B cell (primary cell): Measurements from ENCODE around the gene CSTF3. TPM values are rescaled to one million over a fixed set of nuclear protein-coding genes. Genes with fewer than 3 reads are reported as not detected.

Experiments used
- ATAC-seq: fragments of 200-7000 bp; cut with Tn5 transposase; one replicate; pipeline ENCODE4 v1.10.0; 2021; ENCODE audit warnings: low read depth, mild to moderate bottlenecking, moderate number of reproducible peaks, moderate library complexity
- CTCF ChIA-PET: fragments of 350-600 bp; sonication (Branson Sonifier 250); formaldehyde crosslinking; loops from one replicate; lab custom pipeline; 2021; ENCODE audit warnings: antibody characterized with exemption, inconsistent platforms; lab: Charles Lee
- POLR2A ChIA-PET: fragments of 350-600 bp; sonication (Branson Sonifier 250); formaldehyde crosslinking; loops from one replicate; lab custom pipeline; 2021; ENCODE audit warnings: antibody characterized with exemption; lab: Charles Lee
- DNase-seq: peaks from one replicate; pipeline ENCODE4 v3.0.0; 2013
- H2AFZ ChIP-seq: 2 replicates; pipeline ENCODE4 v1.6.1; 2012; ENCODE audit warnings: mild to moderate bottlenecking, low read depth, low read length; ENCODE audit not compliant: insufficient read depth, poor library complexity, severe bottlenecking
- H3K27ac ChIP-seq, 2 donors: 1 replicate in 1 of 2; 2 replicates in 1 of 2; pipeline ENCODE4 v1.5.1; 2012 to 2013; ENCODE audit warnings: low read length in 2 of 2, mild to moderate bottlenecking in 2 of 2, moderate library complexity in 1 of 2
- H3K27me3 ChIP-seq, 4 experiments: fragments of 200-600 bp in 1 of 4; sonication (generic) in 1 of 4; replicated peaks in 1 of 4; 1 replicate in 2 of 4; 2 replicates in 2 of 4; pipeline versions ENCODE4 v1.6.1 to v1.7.0; 2013 to 2016; ENCODE audit warnings: low read length in 3 of 4, mild to moderate bottlenecking in 2 of 4, mixed read lengths in 1 of 4, moderate library complexity in 1 of 4; ENCODE audit not compliant: insufficient read depth in 4 of 4, control insufficient read depth in 3 of 4; ENCODE audit errors: control extremely low read depth in 1 of 4
- H3K36me3 ChIP-seq, 2 experiments: replicated peaks in 1 of 2; 1 replicate in 1 of 2; 2 replicates in 1 of 2; pipeline versions ENCODE4 v1.6.1 to v1.7.1; 2013; ENCODE audit warnings: low read length in 1 of 2; ENCODE audit not compliant: insufficient read depth in 2 of 2, control insufficient read depth in 1 of 2; ENCODE audit errors: control extremely low read depth in 1 of 2, extremely low read depth in 1 of 2
- H3K4me1 ChIP-seq, 2 donors: fragments of 200-600 bp in 1 of 2; sonication (generic) in 1 of 2; 1 replicate in 1 of 2; 2 replicates in 1 of 2; pipeline versions ENCODE4 v1.5.1 to v1.6.1; 2013 to 2017; ENCODE audit warnings: low read length in 2 of 2; ENCODE audit not compliant: control insufficient read depth in 2 of 2, insufficient read depth in 2 of 2
- H3K4me2 ChIP-seq: replicated peaks from 2 replicates; pipeline ENCODE3; 2012; ENCODE audit warnings: mild to moderate bottlenecking, low read depth, low read length; ENCODE audit not compliant: poor library complexity, severe bottlenecking
- H3K4me3 ChIP-seq, 5 experiments: fragments of 200-600 bp in 1 of 5; sonication (generic) in 1 of 5; 1 replicate in 3 of 5; 2 replicates in 2 of 5; pipeline versions ENCODE4 v1.5.1 to v1.7.0; 2011 to 2016; ENCODE audit warnings: low read length in 4 of 5, mild to moderate bottlenecking in 4 of 5, low read depth in 2 of 5, control low read depth in 1 of 5, moderate library complexity in 1 of 5; ENCODE audit not compliant: insufficient read depth in 1 of 5; ENCODE audit errors: control extremely low read depth in 1 of 5, extremely low read depth in 1 of 5
- H3K79me2 ChIP-seq: fragments of 200-600 bp; sonication (generic); one replicate; pipeline ENCODE4 v1.6.0; 2016; ENCODE audit warnings: low read length; ENCODE audit not compliant: control insufficient read depth, insufficient read depth
- H3K9ac ChIP-seq: fragments of 200-600 bp; sonication (generic); 2 replicates; pipeline ENCODE4 v1.6.1; 2017; ENCODE audit warnings: mild to moderate bottlenecking, low read length, moderate library complexity
- H3K9me3 ChIP-seq, 3 donors: one replicate each; pipeline versions ENCODE4 v1.6.1 to v1.7.1; 2013; ENCODE audit warnings: low read length in 2 of 3; ENCODE audit not compliant: control insufficient read depth in 2 of 3, insufficient read depth in 1 of 3; ENCODE audit errors: control extremely low read depth in 1 of 3
- H4K20me1 ChIP-seq: 2 replicates; pipeline ENCODE4 v1.6.0; 2012; ENCODE audit warnings: mild to moderate bottlenecking, low read length; ENCODE audit not compliant: insufficient read depth, control insufficient read depth, poor library complexity, severe bottlenecking
- H3K27ac Mint-ChIP-seq: one replicate; pipeline ENCODE4 v1.8.0; 2021; ENCODE audit warnings: mixed read lengths
- H3K27me3 Mint-ChIP-seq: one replicate; pipeline ENCODE4 v1.8.0; 2021; ENCODE audit warnings: mixed read lengths
- H3K4me1 Mint-ChIP-seq: one replicate; pipeline ENCODE4 v1.8.0; 2021; ENCODE audit warnings: mixed read lengths
- H3K4me3 Mint-ChIP-seq: one replicate; pipeline ENCODE4 v1.8.0; 2021; ENCODE audit warnings: mixed read lengths
- H3K9me3 Mint-ChIP-seq: one replicate; pipeline ENCODE4 v1.8.0; 2022; ENCODE audit warnings: mixed read lengths; ENCODE audit not compliant: insufficient read depth
- EZH2 ChIP-seq: IDR thresholded peaks from 2 replicates; pipeline ENCODE4 v1.6.1; 2012; ENCODE audit warnings: borderline replicate concordance, low read depth, mild to moderate bottlenecking, moderate library complexity, low read length; ENCODE audit not compliant: insufficient read depth, poor library complexity, severe bottlenecking
- WGBS: methylation state at CpG from one replicate; pipeline ENCODE4 v1.1.5; 2013; ENCODE audit warnings: missing lambda C conversion rate; ENCODE audit not compliant: insufficient coverage; 5-methylcytosine and 5-hydroxymethylcytosine counted together
- intact Hi-C: fragments of 100-400 bp; cut with micrococcal nuclease; formaldehyde crosslinking; loops from one replicate; pipeline ENCODE4 v1.10.0; 2022
- polyA plus RNA-seq: library from polyadenylated mRNA; depleted of rRNA; stranded (reverse); fragments of >200 nt; gene quantifications from 2 replicates; pipeline ENCODE4 v1.2.3, GENCODE V29; 2012
- total RNA-seq, 2 donors: library from RNA; stranded (reverse); fragments of 120-200 nt in 1 of 2; gene quantifications; 1 replicate in 1 of 2; 2 replicates in 1 of 2; pipeline versions ENCODE4 v1.2.3 to v1.2.4, GENCODE V29; 2013 to 2022
- TF ChIP-seq, protein P1 (sequence below): fragments of 200-600 bp; IDR thresholded peaks from one replicate; pipeline ENCODE4 v1.8.0; 2022; ENCODE audit warnings: antibody characterized with exemption, mild to moderate bottlenecking

The CSTF3 gene
- total and polyA plus RNA-seq, 2 donors (not counting 1 experiment from before 2014, with no cell fraction given), result 14.4 to 42.2 TPM

- H3K27me3 ChIP-seq, result no peaks in the 10 kb centered on the region
- intact Hi-C loops, result no loop called here
- peaks cover 25% of the 10 kb centered on the region for H3K4me1 Mint-ChIP-seq
- H3K79me2 ChIP-seq, result no peaks in the 10 kb centered on the region
- no peak for TF ChIP-seq EZH2
- TF ChIP-seq, protein P1, sequence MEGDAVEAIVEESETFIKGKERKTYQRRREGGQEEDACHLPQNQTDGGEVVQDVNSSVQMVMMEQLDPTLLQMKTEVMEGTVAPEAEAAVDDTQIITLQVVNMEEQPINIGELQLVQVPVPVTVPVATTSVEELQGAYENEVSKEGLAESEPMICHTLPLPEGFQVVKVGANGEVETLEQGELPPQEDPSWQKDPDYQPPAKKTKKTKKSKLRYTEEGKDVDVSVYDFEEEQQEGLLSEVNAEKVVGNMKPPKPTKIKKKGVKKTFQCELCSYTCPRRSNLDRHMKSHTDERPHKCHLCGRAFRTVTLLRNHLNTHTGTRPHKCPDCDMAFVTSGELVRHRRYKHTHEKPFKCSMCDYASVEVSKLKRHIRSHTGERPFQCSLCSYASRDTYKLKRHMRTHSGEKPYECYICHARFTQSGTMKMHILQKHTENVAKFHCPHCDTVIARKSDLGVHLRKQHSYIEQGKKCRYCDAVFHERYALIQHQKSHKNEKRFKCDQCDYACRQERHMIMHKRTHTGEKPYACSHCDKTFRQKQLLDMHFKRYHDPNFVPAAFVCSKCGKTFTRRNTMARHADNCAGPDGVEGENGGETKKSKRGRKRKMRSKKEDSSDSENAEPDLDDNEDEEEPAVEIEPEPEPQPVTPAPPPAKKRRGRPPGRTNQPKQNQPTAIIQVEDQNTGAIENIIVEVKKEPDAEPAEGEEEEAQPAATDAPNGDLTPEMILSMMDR, result no peak
- no peaks in the 10 kb centered on the region for H4K20me1 ChIP-seq
- no peak overlapping the region for H3K4me2 ChIP-seq
- peaks cover 0 to 35% of the 10 kb centered on the region in 2 experiments for H3K36me3 ChIP-seq
- DNase-seq (no peak), ATAC-seq (peak; percentile 9)
- no peak overlapping the region for H2AFZ ChIP-seq
- peaks cover 16% of the 10 kb centered on the region in 2 donors for H3K4me1 ChIP-seq
- no peaks in the 10 kb centered on the region for H3K9me3 ChIP-seq
- WGBS, result 33% methylated on average over 1 of the region's 3 CpGs
- peak overlapping the region; percentile 16 for H3K27ac Mint-ChIP-seq
- no peaks in the 10 kb centered on the region for H3K9me3 Mint-ChIP-seq
- ChIA-PET CTCF (interaction anchor here (1.2 to 8.8 kb wide), 3 partner anchors 31 to 254 kb away, joined by 3 to 186 read pairs (median 13); no protein-coding TSS in a partner anchor), POLR2A (no interaction called here)
- no peak overlapping the region for H3K4me3 ChIP-seq
- H3K4me3 Mint-ChIP-seq, result no peak overlapping the region
- H3K27ac ChIP-seq, result peak overlapping the region in 1 of 2 donors; percentile 25
- no peak overlapping the region for H3K9ac ChIP-seq
- no peaks in the 10 kb centered on the region for H3K27me3 Mint-ChIP-seq
Measured at GRCh38 chr11:33063326-33063881, 97.9 kb downstream of the CSTF3 start.

DNA sequence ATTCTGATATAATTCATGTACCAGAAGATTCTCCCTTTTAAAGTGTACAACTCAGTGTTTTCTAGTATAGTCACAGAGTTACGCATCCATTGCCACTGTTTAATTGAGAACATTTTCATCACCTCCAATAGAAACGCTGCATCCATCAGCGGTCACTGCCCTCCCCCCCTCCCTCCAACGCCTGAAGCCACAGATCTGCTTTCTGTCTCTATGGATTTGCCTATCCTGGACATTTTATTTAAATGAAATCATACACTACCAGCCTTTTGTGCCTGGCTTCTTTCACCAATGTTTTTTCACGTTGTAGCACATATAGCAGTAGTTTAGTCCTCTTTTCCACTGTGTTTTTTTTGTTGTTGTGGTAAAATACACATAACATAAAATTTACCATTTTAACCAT, 99.1 kb downstream of the CSTF3 start:
- no peak overlapping the region for H3K4me3 ChIP-seq
- no peak overlapping the region for H2AFZ ChIP-seq
- no peak overlapping the region for H3K27ac Mint-ChIP-seq
- no peak overlapping the region for H3K4me3 Mint-ChIP-seq
- peaks cover 25% of the 10 kb centered on the region for H3K4me1 Mint-ChIP-seq
- H4K20me1 ChIP-seq, result no peaks in the 10 kb centered on the region
- H3K27ac ChIP-seq, result no peak overlapping the region
- no peak overlapping the region for H3K4me2 ChIP-seq
- no peaks in the 10 kb centered on the region for H3K9me3 Mint-ChIP-seq
- ATAC-seq, result no peak
- CTCF ChIA-PET, result interaction anchor here (8.8 kb wide), 1 partner anchor 101 kb away, joined by 186 read pairs; no protein-coding TSS in a partner anchor
- peaks cover 0 to 32% of the 10 kb centered on the region in 2 experiments for H3K36me3 ChIP-seq
- intact Hi-C loops, result no loop called here
- H3K4me1 ChIP-seq, result peaks cover 16% of the 10 kb centered on the region in 2 donors
- DNase-seq, result no peak
- no peaks in the 10 kb centered on the region for H3K27me3 Mint-ChIP-seq
- no peaks in the 10 kb centered on the region for H3K27me3 ChIP-seq
- no peak overlapping the region for H3K9ac ChIP-seq
- no peaks in the 10 kb centered on the region for H3K79me2 ChIP-seq
- 93% methylated on average over 2 of the region's 5 CpGs for WGBS
- H3K9me3 ChIP-seq, result no peaks in the 10 kb centered on the region
- POLR2A ChIA-PET, result interaction anchor here (1.2 kb wide), 1 partner anchor 18 kb away, joined by 3 read pairs; no protein-coding TSS in a partner anchor
- TF ChIP-seq EZH2, result no peak
- TF ChIP-seq, protein P1, result no peak
